Measurements from ENCODE around the gene CPA4.

GRCh38 chr7:130345725-130346124 is 52.8 kb downstream of the CPA4 start:
- no peak for TF ChIP-seq CTCF (IDR thresholded peaks at IDR 0.05)
- TF ChIP-seq POLR2AphosphoS5 (IDR thresholded peaks at IDR 0.05; ENCODE audit: low read depth, low read length) = no peak
- no peak for TF ChIP-seq REST (IDR thresholded peaks at IDR 0.05; ENCODE audit: insufficient read depth in 1 of 2, low read depth in 2 of 2, low read length in 1 of 2)
- TF ChIP-seq SIN3A (IDR thresholded peaks at IDR 0.05; ENCODE audit: borderline replicate concordance, insufficient read depth, low read depth, low read length) = no peak
- TF ChIP-seq TCF7L2 (IDR thresholded peaks at IDR 0.05; ENCODE audit: low read depth, low read length) = no peak
